K562 (cell line): Measurements from ENCODE around the gene C15orf61. TPM values are rescaled to one million over a fixed set of nuclear protein-coding genes. Genes with fewer than 3 reads are reported as not detected.
A peak's percentile ranks its signal among the peaks of the same experiment; 100 is the strongest.

ENCODE experiments used
- EGR1 ChIP-seq: fragments of 450-650 bp; conservative IDR thresholded peaks from 2 replicates; pipeline ENCODE4 v1.6.1; 2017; ENCODE audit warnings: mild to moderate bottlenecking
- HDAC2 ChIP-seq: fragments of 450-650 bp; IDR thresholded peaks from 2 replicates; pipeline ENCODE4 v1.6.1; 2016; ENCODE audit warnings: mild to moderate bottlenecking
- KDM2B ChIP-seq: fragments of 250-450 bp; sonication (Bioruptor Pico); IDR thresholded peaks from 2 replicates; pipeline ENCODE4 v1.8.0; 2021; ENCODE audit warnings: mild to moderate bottlenecking, moderate library complexity
- NFRKB ChIP-seq: fragments of 450-650 bp; IDR thresholded peaks from 2 replicates; pipeline ENCODE4 v1.6.1; 2016; ENCODE audit warnings: low read depth
- NR1H2 ChIP-seq: sonication (generic); formaldehyde crosslinking; IDR thresholded peaks from 2 replicates; pipeline ENCODE4 v1.4.0; 2020; ENCODE audit warnings: mild to moderate bottlenecking, missing genetic modification reagents
- NR2C1 ChIP-seq, 2 experiments: fragments of 450-650 bp; IDR thresholded peaks; 2 replicates each; pipeline ENCODE4 v1.6.1; 2017; ENCODE audit warnings: mild to moderate bottlenecking in 2 of 2, antibody characterized with exemption in 1 of 2, inconsistent platforms in 1 of 2, missing compliant biosample characterization in 1 of 2, missing genetic modification characterization in 1 of 2
- NR2C2 ChIP-seq, 2 experiments: fragments of 200-800 bp in 1 of 2; sonication (Bioruptor generic) in 1 of 2; sonication (generic) in 1 of 2; formaldehyde crosslinking in 1 of 2; IDR thresholded peaks; 2 replicates each; pipeline versions ENCODE4 v1.6.1 to v1.8.0; 2016 to 2022; ENCODE audit warnings: mild to moderate bottlenecking in 1 of 2, missing compliant biosample characterization in 1 of 2, missing genetic modification characterization in 1 of 2, missing genetic modification reagents in 1 of 2
- PML ChIP-seq: IDR thresholded peaks from 2 replicates; pipeline ENCODE4 v1.6.1; 2012; ENCODE audit warnings: low read length, inconsistent platforms
- ZC3H8 ChIP-seq: fragments of 450-650 bp; IDR thresholded peaks from 2 replicates; pipeline ENCODE4 v1.6.1; 2017
- polyA plus RNA-seq, 8 experiments: library from polyadenylated mRNA; depleted of rRNA in 4 of 8; stranded (reverse) in 5 of 8; unstranded in 3 of 8; fragments of >200 nt; fragmentation: Nextera tagmentation in 2 of 8; fragmentation: Illumina TruSeq in 1 of 8; extraction: Ambion mirVana in 2 of 8; extraction: Trizol in 1 of 8; gene quantifications; 2 replicates each; pipeline versions ENCODE4 v1.2.1 to v1.2.3, GENCODE V29; 2011 to 2014; ENCODE audit warnings: inconsistent platforms in 1 of 8, missing spikeins in 1 of 8
- total RNA-seq, 7 experiments: library from RNA; depleted of rRNA in 6 of 7; stranded (reverse); fragments of >200 nt in 6 of 7; fragmentation: Illumina TruSeq in 2 of 7; extraction: Trizol in 2 of 7; gene quantifications; 2 replicates each; pipeline versions ENCODE4 v1.2.1 to v1.2.3, GENCODE V29; 2011 to 2021; ENCODE audit warnings: low replicate concordance in 1 of 7
- TF ChIP-seq, protein P1 (sequence below), 2 experiments: fragments of 450-650 bp in 1 of 2; sonication (generic) in 1 of 2; formaldehyde crosslinking in 1 of 2; IDR thresholded peaks; 2 replicates each; pipeline versions ENCODE4 v1.7.1 to v1.9.0; 2016 to 2022; ENCODE audit warnings: inconsistent platforms in 1 of 2, mild to moderate bottlenecking in 1 of 2, missing genetic modification reagents in 1 of 2

Gene C15orf61
- total and polyA plus RNA-seq, 9 of the 15 experiments (the other 6 are each of a cell fraction or from before 2014, with no cell fraction given) = 1.6 to 10.5 (median 4.3) TPM

GRCh38 chr15:67520321-67521028 lies 456 bp upstream of the C15orf61 start (continued):
- TF ChIP-seq EGR1 (peak; percentile 91), NFRKB (peak; percentile 13; the same call in 1 of the 2 replicates), PML (peak; percentile 21; the same call in 1 of the 2 replicates), HDAC2 (peak; percentile 34; the same call in 1 of the 2 replicates), NR2C2 (CRISPR knock-in tag; IDR thresholded peaks at IDR 0.05) (no peak), NR2C2 (tag; IDR thresholded peaks at IDR 0.05) (peak; percentile 83; the same call in 1 of the 2 replicates), KDM2B (CRISPR knock-in tag) (0 out of 2 replicates have a peak, but pooled peaks have one; percentile 33), NR2C1 (IDR thresholded peaks at IDR 0.05) (peak; percentile 38; the same call in 1 of the 2 replicates), NR2C1 (tag; IDR thresholded peaks at IDR 0.05) (peak; percentile 46; the same call in 1 of the 2 replicates), NR1H2 (no peak), ZC3H8 (no peak)
- TF ChIP-seq, protein P1, sequence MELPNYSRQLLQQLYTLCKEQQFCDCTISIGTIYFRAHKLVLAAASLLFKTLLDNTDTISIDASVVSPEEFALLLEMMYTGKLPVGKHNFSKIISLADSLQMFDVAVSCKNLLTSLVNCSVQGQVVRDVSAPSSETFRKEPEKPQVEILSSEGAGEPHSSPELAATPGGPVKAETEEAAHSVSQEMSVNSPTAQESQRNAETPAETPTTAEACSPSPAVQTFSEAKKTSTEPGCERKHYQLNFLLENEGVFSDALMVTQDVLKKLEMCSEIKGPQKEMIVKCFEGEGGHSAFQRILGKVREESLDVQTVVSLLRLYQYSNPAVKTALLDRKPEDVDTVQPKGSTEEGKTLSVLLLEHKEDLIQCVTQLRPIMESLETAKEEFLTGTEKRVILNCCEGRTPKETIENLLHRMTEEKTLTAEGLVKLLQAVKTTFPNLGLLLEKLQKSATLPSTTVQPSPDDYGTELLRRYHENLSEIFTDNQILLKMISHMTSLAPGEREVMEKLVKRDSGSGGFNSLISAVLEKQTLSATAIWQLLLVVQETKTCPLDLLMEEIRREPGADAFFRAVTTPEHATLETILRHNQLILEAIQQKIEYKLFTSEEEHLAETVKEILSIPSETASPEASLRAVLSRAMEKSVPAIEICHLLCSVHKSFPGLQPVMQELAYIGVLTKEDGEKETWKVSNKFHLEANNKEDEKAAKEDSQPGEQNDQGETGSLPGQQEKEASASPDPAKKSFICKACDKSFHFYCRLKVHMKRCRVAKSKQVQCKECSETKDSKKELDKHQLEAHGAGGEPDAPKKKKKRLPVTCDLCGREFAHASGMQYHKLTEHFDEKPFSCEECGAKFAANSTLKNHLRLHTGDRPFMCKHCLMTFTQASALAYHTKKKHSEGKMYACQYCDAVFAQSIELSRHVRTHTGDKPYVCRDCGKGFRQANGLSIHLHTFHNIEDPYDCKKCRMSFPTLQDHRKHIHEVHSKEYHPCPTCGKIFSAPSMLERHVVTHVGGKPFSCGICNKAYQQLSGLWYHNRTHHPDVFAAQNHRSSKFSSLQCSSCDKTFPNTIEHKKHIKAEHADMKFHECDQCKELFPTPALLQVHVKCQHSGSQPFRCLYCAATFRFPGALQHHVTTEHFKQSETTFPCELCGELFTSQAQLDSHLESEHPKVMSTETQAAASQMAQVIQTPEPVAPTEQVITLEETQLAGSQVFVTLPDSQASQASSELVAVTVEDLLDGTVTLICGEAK (IDR thresholded peaks at IDR 0.05) = peak; percentile 26; the same call in 1 of the 2 replicates
- TF ChIP-seq, protein P1 (CRISPR knock-in tag; IDR thresholded peaks at IDR 0.05) = no peak
